DMS114 treated with DMSO at 0.1 percent for 48 hours (cell line): ENCODE data around the gene CISD2.
"Not testable (repeated sequence)": the region's sequence is repeated elsewhere in the genome, so short reads cannot be mapped to it uniquely, and the experiment has no call there.

ENCODE experiments used
- DNase-seq: peaks from one replicate; lab custom pipeline; 2025; ENCODE audit not compliant: unreplicated experiment; lab: John Stamatoyannopoulos, UW

CISD2 gene

GRCh38 chr4:102849579-102850104 is 19.1 kb upstream of the CISD2 start:
- DNase-seq, result no peak

- no peak for DNase-seq
Measured at GRCh38 chr4:102850370-102850769, 18.4 kb upstream of the CISD2 start.

GRCh38 chr4:102858828-102859464 is 9.8 kb upstream of the CISD2 start:
- DNase-seq, result no peak

GRCh38 chr4:102860611-102861324 is 8.0 kb upstream of the CISD2 start:
- no peak for DNase-seq

GRCh38 chr4:102862016-102862415 is 6.8 kb upstream of the CISD2 start:
- no peak for DNase-seq

- no peak for DNase-seq
Measured at GRCh38 chr4:102862747-102863146, 6.0 kb upstream of the CISD2 start.

GRCh38 chr4:102865327-102865726 is 3.5 kb upstream of the CISD2 start:
- DNase-seq, result not testable (repeated sequence)

- DNase-seq, result no peak
Measured at GRCh38 chr4:102867278-102868152, 1.3 kb upstream of the CISD2 start.

- DNase-seq, result no peak
Measured at GRCh38 chr4:102868153-102868780, 525 bp upstream of the CISD2 start.

GRCh38 chr4:102869569-102870197 is 891 bp downstream of the CISD2 start:
- DNase-seq, result no peak

- DNase-seq, result no peak
Measured at GRCh38 chr4:102871772-102872171, 3.0 kb downstream of the CISD2 start.

- DNase-seq, result not testable (repeated sequence)
Measured at GRCh38 chr4:102877477-102878106, 8.8 kb downstream of the CISD2 start.

GRCh38 chr4:102878349-102878748 is 9.6 kb downstream of the CISD2 start:
- not testable (repeated sequence) for DNase-seq

GRCh38 chr4:102878901-102879300 is 10.1 kb downstream of the CISD2 start:
- no peak for DNase-seq

GRCh38 chr4:102881343-102881742 is 12.6 kb downstream of the CISD2 start:
- no peak for DNase-seq

GRCh38 chr4:102883278-102883677 is 14.5 kb downstream of the CISD2 start:
- no peak for DNase-seq

GRCh38 chr4:102888570-102888969 is 19.8 kb downstream of the CISD2 start:
- DNase-seq, result not testable (repeated sequence)

- DNase-seq, result not testable (repeated sequence)
Measured at GRCh38 chr4:102889866-102890265, 21.1 kb downstream of the CISD2 start.

- DNase-seq, result not testable (repeated sequence)
Measured at GRCh38 chr4:102896547-102896946, 27.8 kb downstream of the CISD2 start.

- not testable (repeated sequence) for DNase-seq
Measured at GRCh38 chr4:102897610-102898009, 28.8 kb downstream of the CISD2 start.
